GM21723 (cell line): ENCODE measurements around the gene SIM2.
"Not testable (repeated sequence)": the region's sequence is repeated elsewhere in the genome, so short reads cannot be mapped to it uniquely, and the experiment has no call there.

ENCODE experiments used
- ATAC-seq: cut with Tn5 transposase; IDR thresholded peaks from one replicate; pipeline ENCODE4 v1.9.1; 2021; ENCODE audit warnings: mild to moderate bottlenecking, moderate library complexity; ENCODE audit not compliant: unreplicated experiment

SIM2 gene

GRCh38 chr21:36698981-36699545 lies at the start of gene SIM2:
Gene SIM2 (plus strand): TSS chr21:36699115. CDS start chr21:36699747, 632 bp downstream.
- no peak for ATAC-seq

- no peak for ATAC-seq
Observed at GRCh38 chr21:36654324-36654723, 44.6 kb upstream of the SIM2 start.

GRCh38 chr21:36654796-36655325 lies 44.1 kb upstream of the SIM2 start:
- no peak for ATAC-seq

GRCh38 chr21:36656138-36656537 lies 42.8 kb upstream of the SIM2 start:
- ATAC-seq: no peak

GRCh38 chr21:36657290-36657689 lies 41.6 kb upstream of the SIM2 start:
- not testable (repeated sequence) for ATAC-seq

- no peak for ATAC-seq
Observed at GRCh38 chr21:36657999-36658398, 40.9 kb upstream of the SIM2 start.

- no peak for ATAC-seq
Observed at GRCh38 chr21:36658926-36659325, 40.0 kb upstream of the SIM2 start.

GRCh38 chr21:36661511-36662309 lies 37.2 kb upstream of the SIM2 start:
- ATAC-seq: no peak

GRCh38 chr21:36663033-36663855 lies 35.7 kb upstream of the SIM2 start:
- ATAC-seq: no peak

- no peak for ATAC-seq
Observed at GRCh38 chr21:36664662-36664990, 34.3 kb upstream of the SIM2 start.

- ATAC-seq: no peak
Observed at GRCh38 chr21:36665806-36666205, 33.1 kb upstream of the SIM2 start.

GRCh38 chr21:36668713-36669112 lies 30.2 kb upstream of the SIM2 start:
- no peak for ATAC-seq

- no peak for ATAC-seq
Observed at GRCh38 chr21:36671836-36672235, 27.1 kb upstream of the SIM2 start.

- not testable (repeated sequence) for ATAC-seq
Observed at GRCh38 chr21:36672296-36672695, 26.6 kb upstream of the SIM2 start.

- ATAC-seq: no peak
Observed at GRCh38 chr21:36672737-36673136, 26.2 kb upstream of the SIM2 start.

- ATAC-seq: no peak
Observed at GRCh38 chr21:36676039-36676950, 22.6 kb upstream of the SIM2 start.

GRCh38 chr21:36677443-36677842 lies 21.5 kb upstream of the SIM2 start:
- ATAC-seq: no peak

GRCh38 chr21:36678538-36678937 lies 20.4 kb upstream of the SIM2 start:
- ATAC-seq: no peak

GRCh38 chr21:36681117-36681631 lies 17.7 kb upstream of the SIM2 start:
- ATAC-seq: no peak

- no peak for ATAC-seq
Observed at GRCh38 chr21:36684957-36685714, 13.8 kb upstream of the SIM2 start.
